GM12874 (cell line): ENCODE measurements around the gene MVK.

Experiments used
- CTCF ChIP-seq: IDR thresholded peaks from 2 replicates; pipeline ENCODE4 v1.5.1; 2011; ENCODE audit warnings: low read depth, mild to moderate bottlenecking, control low read depth, low read length, moderate library complexity; ENCODE audit not compliant: insufficient read depth

The MVK gene

GRCh38 chr12:109547286-109547685 lies 26.3 kb upstream of the MVK start:
- no peak for TF ChIP-seq CTCF

DNA sequence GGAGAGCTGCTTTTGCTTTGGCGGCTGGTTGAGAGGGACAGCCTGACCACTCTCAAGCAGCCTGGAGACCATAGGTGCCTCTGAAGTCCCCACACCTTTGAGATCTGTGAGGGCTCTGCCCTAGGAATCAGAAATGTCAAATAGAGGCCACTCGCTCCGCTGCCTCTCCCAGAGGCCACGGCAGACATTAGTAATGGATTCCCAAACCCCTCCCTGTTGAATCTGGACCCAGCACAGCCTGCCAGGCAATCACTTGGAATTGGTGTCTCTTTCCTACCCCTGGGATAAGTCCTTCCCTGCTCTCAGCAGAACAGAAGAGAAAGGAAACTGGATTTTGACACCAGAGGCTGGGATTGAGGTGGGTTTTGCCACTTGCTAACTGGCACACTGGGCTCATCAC lies 25.3 kb upstream of the MVK start:
- no peak for TF ChIP-seq CTCF

DNA sequence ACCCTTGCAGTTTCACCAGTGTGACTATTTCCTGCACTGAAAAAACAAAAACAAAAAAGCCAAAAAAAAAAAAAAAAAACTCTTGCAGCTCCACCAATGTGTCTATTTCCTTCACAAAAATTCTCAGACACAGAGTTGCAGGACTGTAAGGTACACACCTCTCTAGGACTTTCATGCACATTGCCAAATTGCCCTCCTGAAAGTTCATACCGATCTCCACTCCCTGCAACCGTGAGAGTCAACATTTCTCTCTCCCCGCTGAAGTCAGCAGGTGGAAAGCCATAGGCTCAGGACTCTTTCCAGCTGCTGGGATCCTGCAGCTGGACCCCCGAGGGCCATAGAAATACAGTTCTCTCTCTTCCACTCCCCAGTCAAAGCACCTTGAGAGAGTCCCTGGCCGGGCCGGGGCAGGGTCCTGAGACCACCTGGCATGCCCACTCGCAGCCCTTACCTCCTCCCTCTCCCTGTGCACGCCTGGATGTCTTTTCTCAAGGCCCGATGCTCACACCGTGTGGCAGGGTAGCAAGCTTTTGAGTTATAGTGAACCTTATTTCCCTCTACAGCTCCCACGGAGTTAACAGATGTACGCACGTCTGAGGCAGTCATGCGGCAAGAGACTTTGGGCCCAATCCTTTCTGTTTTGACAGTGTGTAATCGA lies 23.9 kb upstream of the MVK start:
- TF ChIP-seq CTCF, result no peak

DNA sequence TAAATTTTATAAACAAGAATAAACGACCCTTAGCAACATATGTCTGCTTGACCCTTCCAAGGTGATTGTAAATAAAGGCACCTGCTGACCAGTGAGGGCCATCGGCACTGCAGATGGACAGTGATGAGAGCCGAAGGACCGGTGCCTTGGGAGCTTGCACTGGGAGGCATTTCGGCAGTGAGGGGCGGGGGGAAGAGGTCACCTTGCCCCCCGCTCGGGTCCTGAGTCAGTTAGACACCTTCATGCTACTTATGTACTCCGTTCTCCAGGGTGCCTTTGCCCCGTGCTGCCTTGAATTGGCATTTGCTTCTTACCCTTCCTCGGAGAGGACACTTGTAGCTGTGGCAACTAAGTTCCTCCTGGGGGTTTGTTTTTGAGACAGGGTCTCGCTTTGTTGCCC lies 23.3 kb upstream of the MVK start:
- no peak for TF ChIP-seq CTCF

DNA sequence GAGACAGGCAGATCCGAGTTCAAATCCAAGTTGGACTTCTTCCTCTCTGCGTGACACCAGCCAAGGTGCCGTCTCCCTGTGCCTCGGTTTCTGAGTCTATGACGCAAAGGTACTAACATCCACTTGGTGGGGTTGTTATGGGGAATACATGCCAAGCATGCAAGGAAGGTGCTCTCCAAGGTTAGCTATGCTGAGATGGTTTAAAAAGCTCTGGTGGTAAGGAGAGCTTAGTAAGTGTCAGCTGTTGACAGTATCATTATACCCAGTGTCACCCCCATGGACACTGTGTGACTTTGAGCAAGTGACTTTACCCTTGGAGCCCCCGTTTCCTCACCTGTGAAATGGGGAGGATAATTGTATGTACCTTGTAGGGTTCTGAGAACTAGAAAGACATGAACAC lies 22.5 kb upstream of the MVK start:
- TF ChIP-seq CTCF, result no peak

DNA sequence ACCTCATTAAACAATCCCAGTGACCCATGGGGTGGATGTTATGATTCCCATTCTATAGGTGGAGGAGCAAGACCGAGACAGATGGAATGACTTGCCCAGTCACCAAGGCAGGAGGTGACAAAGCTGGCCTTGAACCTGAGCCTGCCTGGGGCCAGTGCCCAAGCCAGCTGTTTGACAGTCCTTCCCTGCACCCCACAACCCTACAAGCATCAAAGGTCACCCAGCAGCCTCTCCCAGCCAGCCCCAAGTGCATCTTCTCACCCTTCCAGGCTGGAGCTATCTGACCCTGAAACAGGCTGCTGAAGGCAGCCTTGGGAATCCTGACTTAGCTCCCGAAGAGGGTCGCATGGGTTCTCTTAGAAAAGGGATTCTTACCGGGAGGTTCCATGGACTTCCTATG lies 20.6 kb upstream of the MVK start:
- no peak for TF ChIP-seq CTCF

DNA sequence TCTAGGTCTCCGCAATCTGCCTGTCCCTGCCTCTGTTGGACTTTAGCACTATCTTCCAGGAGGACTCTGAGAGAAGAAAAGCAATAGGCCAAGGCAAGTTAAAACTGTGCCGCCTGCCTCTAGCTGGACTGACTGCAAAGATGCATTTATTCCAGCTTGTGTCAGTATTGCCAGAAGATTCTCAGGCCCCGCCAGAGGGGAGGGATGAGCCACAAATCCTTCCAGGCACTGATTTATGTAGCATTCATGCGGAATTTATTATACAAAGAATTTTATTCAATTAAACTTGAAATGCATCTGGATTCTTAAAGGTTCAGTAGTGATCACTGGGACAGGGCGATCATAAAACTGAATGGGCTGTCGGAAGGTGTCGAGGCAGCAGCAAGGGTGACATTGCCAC lies 20.1 kb upstream of the MVK start:
- no peak for TF ChIP-seq CTCF
